ENCODE data around the gene NADSYN1. TPM values are rescaled to one million over a fixed set of nuclear protein-coding genes. Genes with fewer than 3 reads are reported as not detected.

NADSYN1 gene
- total RNA-seq, 3 donors from 2014 or later = 112 to 210 (median 141) TPM

GRCh38 chr11:71448257-71449171 lies 4.5 kb upstream of the NADSYN1 start, which contains the start of gene DHCR7:
Gene DHCR7, minus strand, starts transcription at chr11:71448393. Its CDS starts 3,441 bp downstream, at chr11:71444952.
- no peak for TF ChIP-seq CTCF (IDR thresholded peaks at IDR 0.05)
- intact Hi-C loops (cut with DNase I, micrococcal nuclease) = no loop called here
- H3K36me3 ChIP-seq (ENCODE audit: low read depth) = no peaks in the 10 kb centered on the region
- H3K4me3 ChIP-seq = peak within 1 kb of the TSS; percentile 40
- H3K9me3 ChIP-seq = no peaks in the 10 kb centered on the region
- ATAC-seq (peak; percentile 83), DNase-seq (peak; percentile 97 to 98 (median 98))
- peaks cover 12% of the 10 kb centered on the region for H3K4me1 ChIP-seq (ENCODE audit: low read depth)

DNA sequence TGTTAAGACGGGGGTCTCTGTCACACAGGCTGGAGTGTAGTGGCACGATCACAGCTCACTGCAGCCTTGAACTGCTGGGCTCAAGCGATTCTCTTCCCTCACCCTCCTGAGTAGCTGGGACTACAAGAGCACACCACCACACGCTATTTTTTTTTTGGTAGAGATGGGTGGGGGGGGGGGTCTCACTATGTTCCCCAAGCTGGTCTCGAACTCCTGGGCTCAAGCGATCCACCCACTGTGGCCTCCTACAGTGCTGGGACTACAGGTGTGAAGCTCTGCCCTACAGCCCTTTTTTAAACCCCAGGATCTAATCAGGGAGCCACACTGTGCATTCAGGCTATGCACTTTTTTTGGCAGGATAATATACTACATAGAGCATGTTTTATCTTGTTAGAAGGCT lies 3.4 kb upstream of the NADSYN1 start:
- Histone ChIP-seq H3K4me1 (ENCODE audit: low read depth) (peaks cover 19% of the 10 kb centered on the region), H3K4me3 (no peak overlapping the region), H3K9me3 (no peaks in the 10 kb centered on the region), H3K36me3 (ENCODE audit: low read depth) (no peaks in the 10 kb centered on the region)
- ATAC-seq = no peak
- peak in 1 of 3 donors; percentile 17 for DNase-seq
- intact Hi-C loops (cut with DNase I, micrococcal nuclease) = no loop called here
- TF ChIP-seq CTCF (IDR thresholded peaks at IDR 0.05) = no peak

DNA sequence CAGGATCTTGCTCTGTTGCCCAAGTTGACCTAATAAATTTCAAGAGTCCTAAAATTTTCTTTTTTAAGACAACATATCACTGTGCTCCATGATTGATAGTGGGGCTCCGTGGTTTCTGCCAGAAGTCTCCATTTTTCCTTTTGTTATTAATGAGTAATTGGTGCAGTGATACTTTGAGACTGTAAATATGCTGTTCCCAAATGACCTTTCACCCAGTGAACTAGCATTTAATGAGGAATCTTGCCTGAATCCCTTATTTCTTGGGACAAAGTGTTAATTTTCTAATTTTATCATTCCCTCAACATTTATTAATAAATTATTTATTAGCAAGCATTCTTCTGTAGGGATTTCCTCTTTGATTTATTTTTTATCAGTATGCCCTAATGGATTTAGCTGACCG lies 2.5 kb upstream of the NADSYN1 start:
- intact Hi-C loops (cut with DNase I, micrococcal nuclease) = no loop called here
- no peak for ATAC-seq
- no peak for TF ChIP-seq CTCF (IDR thresholded peaks at IDR 0.05)
- Histone ChIP-seq H3K4me1 (ENCODE audit: low read depth) (peaks cover 23% of the 10 kb centered on the region), H3K9me3 (no peaks in the 10 kb centered on the region), H3K4me3 (no peak overlapping the region), H3K36me3 (ENCODE audit: low read depth) (peaks cover 2% of the 10 kb centered on the region)
- DNase-seq = no peak

GRCh38 chr11:71450939-71451338 lies 2.1 kb upstream of the NADSYN1 start:
- intact Hi-C loops (cut with DNase I, micrococcal nuclease) = no loop called here
- no peak for TF ChIP-seq CTCF (IDR thresholded peaks at IDR 0.05)
- no peak overlapping the region for H3K4me3 ChIP-seq
- no peak for DNase-seq
- no peaks in the 10 kb centered on the region for H3K9me3 ChIP-seq
- peaks cover 23% of the 10 kb centered on the region for H3K4me1 ChIP-seq (ENCODE audit: low read depth)
- H3K36me3 ChIP-seq (ENCODE audit: low read depth) = peaks cover 3% of the 10 kb centered on the region
- no peak for ATAC-seq

DNA sequence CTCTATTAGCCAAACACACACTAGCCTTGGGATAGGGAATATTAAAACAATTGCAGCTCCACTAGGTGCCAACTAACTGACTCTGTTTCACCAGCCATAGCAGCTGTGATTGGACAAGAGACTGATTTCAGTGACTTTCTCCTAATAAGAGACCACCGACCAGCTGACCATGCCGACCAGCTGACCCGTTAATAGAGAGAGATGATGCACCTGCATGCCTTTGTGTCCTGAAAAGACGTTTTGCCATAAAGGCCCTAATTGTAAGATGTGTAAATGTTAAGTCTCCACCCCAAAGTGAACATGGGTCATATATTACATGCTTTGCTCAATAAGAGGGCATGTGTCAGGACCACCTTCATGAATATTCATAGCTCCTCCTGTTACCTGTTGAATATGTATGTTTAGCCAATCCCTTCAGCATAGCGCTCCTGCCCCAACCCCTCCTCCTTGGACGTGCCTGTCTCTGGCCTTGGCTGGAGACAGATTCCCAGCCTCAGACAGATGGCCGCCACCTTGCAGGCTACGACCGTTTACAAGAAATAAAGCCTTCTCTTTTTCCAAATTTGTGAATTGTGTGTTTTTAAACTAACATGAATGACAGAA lies 1.3 kb upstream of the NADSYN1 start:
- ATAC-seq = peak; percentile 8
- Histone ChIP-seq H3K4me1 (ENCODE audit: low read depth) (peaks cover 23% of the 10 kb centered on the region), H3K36me3 (ENCODE audit: low read depth) (peaks cover 3% of the 10 kb centered on the region), H3K9me3 (no peaks in the 10 kb centered on the region), H3K4me3 (no peak overlapping the region)
- intact Hi-C loops (cut with DNase I, micrococcal nuclease) = no loop called here
- TF ChIP-seq CTCF (IDR thresholded peaks at IDR 0.05) = no peak
- peak; percentile 56 to 67 (median 59) for DNase-seq
